Panc1 (cell line): ENCODE results near the gene CDC42EP3. TPM values are rescaled to one million over a fixed set of nuclear protein-coding genes. Genes with fewer than 3 reads are reported as not detected.

Experiments
- ATAC-seq: fragments of 200-7000 bp; cut with Tn5 transposase; 2 replicates; pipeline ENCODE4 v1.9.1; 2020; ENCODE audit warnings: mild to moderate bottlenecking, moderate library complexity
- BruUV-seq: library from RNA; stranded (reverse); fragments of 400-500 nt; replicated peaks from 2 replicates; lab custom pipeline; 2021; lab: Mats Ljungman, UMichigan
- CTCF ChIA-PET: fragments of 300-600 bp; sonication (Branson Sonifier 250); formaldehyde crosslinking; loops from one replicate; lab custom pipeline; 2022; ENCODE audit warnings: antibody characterized with exemption; lab: Charles Lee
- POLR2A ChIA-PET: fragments of 300-600 bp; sonication (Branson Sonifier 250); formaldehyde crosslinking; loops from one replicate; lab custom pipeline; 2022; ENCODE audit warnings: antibody characterized with exemption; lab: Charles Lee
- DNase-seq: peaks from one replicate; pipeline ENCODE4 v3.0.0-alpha.2; 2010; ENCODE audit warnings: low read depth, low spot score
- H3K27ac ChIP-seq: 2 replicates; pipeline ENCODE4 v1.5.1; 2011; ENCODE audit warnings: mild to moderate bottlenecking, low read length, inconsistent platforms
- H3K27me3 ChIP-seq: fragments of 200-500 bp; sonication (Bioruptor generic); 2 replicates; pipeline ENCODE4 v1.6.0; 2014; ENCODE audit warnings: low read length, inconsistent platforms; ENCODE audit not compliant: control insufficient read depth, insufficient read depth
- H3K36me3 ChIP-seq: fragments of 200-500 bp; sonication (Bioruptor generic); 2 replicates; pipeline ENCODE4 v1.5.1; 2014; ENCODE audit warnings: inconsistent platforms, mild to moderate bottlenecking, low read length, moderate library complexity; ENCODE audit not compliant: control insufficient read depth, insufficient read depth
- H3K4me1 ChIP-seq: 2 replicates; pipeline ENCODE4 v1.5.1; 2011; ENCODE audit warnings: inconsistent platforms, mild to moderate bottlenecking, low read length, moderate library complexity; ENCODE audit not compliant: control insufficient read depth, insufficient read depth
- H3K4me3 ChIP-seq, 2 experiments: 2 replicates each; pipeline ENCODE4 v1.5.1; 2011 to 2012; ENCODE audit warnings: low read depth in 2 of 2, low read length in 2 of 2, mild to moderate bottlenecking in 2 of 2, inconsistent platforms in 1 of 2, moderate library complexity in 1 of 2
- H3K9me3 ChIP-seq: fragments of 200-500 bp; sonication (Bioruptor generic); 2 replicates; pipeline ENCODE4 v1.5.1; 2014; ENCODE audit warnings: low read depth, mild to moderate bottlenecking, inconsistent platforms, low read length, moderate library complexity; ENCODE audit not compliant: control insufficient read depth, insufficient read depth
- CTCF ChIP-seq: fragments of 450-650 bp; IDR thresholded peaks from 2 replicates; pipeline ENCODE4 v1.5.1; 2017; ENCODE audit warnings: mild to moderate bottlenecking
- POLR2AphosphoS5 ChIP-seq: IDR thresholded peaks from 2 replicates; pipeline ENCODE4 v1.6.1; 2012; ENCODE audit warnings: mild to moderate bottlenecking, low read depth, low read length, moderate library complexity
- REST ChIP-seq, 2 experiments: IDR thresholded peaks; 2 replicates each; pipeline ENCODE4 v1.6.1; 2011 to 2012; ENCODE audit warnings: low read depth in 2 of 2, control low read depth in 1 of 2, low read length in 1 of 2, mild to moderate bottlenecking in 1 of 2, moderate library complexity in 1 of 2; ENCODE audit not compliant: insufficient read depth in 1 of 2
- SIN3A ChIP-seq: IDR thresholded peaks from 2 replicates; pipeline ENCODE4 v1.6.1; 2012; ENCODE audit warnings: low read depth, mild to moderate bottlenecking, low read length, moderate library complexity, borderline replicate concordance; ENCODE audit not compliant: insufficient read depth
- TCF7L2 ChIP-seq: IDR thresholded peaks from 2 replicates; pipeline ENCODE4 v1.6.1; 2011; ENCODE audit warnings: mild to moderate bottlenecking, low read depth, low read length, inconsistent platforms
- in situ Hi-C: cut with HindIII; loops from 2 replicates; pipeline ENCODE4 v1.10.0; 2016; ENCODE audit warnings: low sequenced_read_pairs, low pct_unique_long_range_greater_than_20kb
- intact Hi-C: fragments of 100-400 bp; cut with micrococcal nuclease; formaldehyde crosslinking; loops from one replicate; pipeline ENCODE4 v1.10.0; 2022; ENCODE audit not compliant: unreplicated experiment
- total RNA-seq: library from RNA; stranded (reverse); gene quantifications from one replicate; pipeline ENCODE4 v1.2.1, GENCODE V29; 2021; ENCODE audit not compliant: unreplicated experiment

CDC42EP3 gene
- total RNA-seq, 1 experiment from 2014 or later, result 6.1 TPM

- intact Hi-C loops, result no loop called here
- TF ChIP-seq CTCF (no peak), REST (IDR thresholded peaks at IDR 0.05; ENCODE audit: insufficient read depth in 1 of 2, low read depth in 2 of 2, low read length in 1 of 2) (no peak)
Measured at GRCh38 chr2:37653805-37654378, 17.6 kb downstream of the CDC42EP3 start.

GRCh38 chr2:37653093-37653492, 18.3 kb downstream of the CDC42EP3 start:
- H3K4me1 ChIP-seq, result no peaks in the 10 kb centered on the region
- in situ Hi-C loops (no loop called here), intact Hi-C loops (no loop called here)
- ChIA-PET CTCF (interaction anchor here (0.7 kb wide), 2 partner anchors 10 to 156 kb away, joined by 4 to 5 read pairs; no protein-coding TSS in a partner anchor), POLR2A (no interaction called here)
- ATAC-seq, result no peak
- H3K36me3 ChIP-seq, result no peaks in the 10 kb centered on the region
- no peak overlapping the region for H3K4me3 ChIP-seq
- TF ChIP-seq CTCF (no peak), POLR2AphosphoS5 (no peak), REST (IDR thresholded peaks at IDR 0.05; ENCODE audit: insufficient read depth in 1 of 2, low read depth in 2 of 2, low read length in 1 of 2) (no peak), SIN3A (no peak), TCF7L2 (no peak)
- H3K27me3 ChIP-seq, result no peaks in the 10 kb centered on the region
- no TSS peak for BruUV-seq
- no peaks in the 10 kb centered on the region for H3K9me3 ChIP-seq
- no peak overlapping the region for H3K27ac ChIP-seq
- DNase-seq, result no peak

More at GRCh38 chr2:37653805-37654378, 17.6 kb downstream of the CDC42EP3 start:
- in situ Hi-C loops, result no loop called here
- ChIA-PET POLR2A (interaction anchor here (0.6 kb wide), 1 partner anchor 142 kb away, joined by 7 read pairs; no protein-coding TSS in a partner anchor), CTCF (interaction anchor here (0.7 kb wide), 1 partner anchor 155 kb away, joined by 5 read pairs; no protein-coding TSS in a partner anchor)
- DNase-seq (no peak), ATAC-seq (no peak)
- Histone ChIP-seq H3K4me3 (no peak overlapping the region), H3K27me3 (no peaks in the 10 kb centered on the region), H3K9me3 (no peaks in the 10 kb centered on the region), H3K4me1 (no peaks in the 10 kb centered on the region), H3K36me3 (no peaks in the 10 kb centered on the region), H3K27ac (no peak overlapping the region)
- no TSS peak for BruUV-seq
